Activated T-cell treated with anti-CD3 and anti-CD28 coated beads, Interleukin-2, amount 50 U/mL, for 24 hours (primary cell): Measurements from ENCODE around the gene CTAGE8.
"Not testable (repeated sequence)": the region's sequence is repeated elsewhere in the genome, so short reads cannot be mapped to it uniquely, and the experiment has no call there.

Experiments
- DNase-seq: peaks from one replicate; pipeline ENCODE4 v3.0.0-alpha.2; 2020
- H3K27ac Mint-ChIP-seq: 2 replicates; pipeline ENCODE4 v1.8.0; 2020; ENCODE audit warnings: mild to moderate bottlenecking, mixed read lengths
- H3K27me3 Mint-ChIP-seq: 2 replicates; pipeline ENCODE4 v1.8.0; 2020; ENCODE audit warnings: mixed read lengths
- H3K36me3 Mint-ChIP-seq: 2 replicates; pipeline ENCODE4 v1.8.0; 2020; ENCODE audit warnings: low read depth, mixed read lengths
- H3K4me1 Mint-ChIP-seq: 2 replicates; pipeline ENCODE4 v1.8.0; 2020; ENCODE audit warnings: low read depth, mixed read lengths
- H3K4me3 Mint-ChIP-seq: 2 replicates; pipeline ENCODE4 v1.8.0; 2020; ENCODE audit warnings: mild to moderate bottlenecking, moderate library complexity, mixed read lengths
- H3K9me3 Mint-ChIP-seq: 2 replicates; pipeline ENCODE4 v1.8.0; 2020; ENCODE audit warnings: mixed read lengths

Gene CTAGE8

GRCh38 chr7:144281981-144282380 lies 12.9 kb upstream of the CTAGE8 start:
- DNase-seq, H3K4me1 Mint-ChIP-seq, H3K4me3 Mint-ChIP-seq, H3K27me3 Mint-ChIP-seq, H3K36me3 Mint-ChIP-seq, H3K27ac Mint-ChIP-seq, H3K9me3 Mint-ChIP-seq: not testable (repeated sequence)

- H3K4me1 Mint-ChIP-seq, H3K27me3 Mint-ChIP-seq, H3K36me3 Mint-ChIP-seq, DNase-seq, H3K27ac Mint-ChIP-seq, H3K9me3 Mint-ChIP-seq, H3K4me3 Mint-ChIP-seq: not testable (repeated sequence)
Measured at GRCh38 chr7:144280010-144280409, 10.9 kb upstream of the CTAGE8 start.

- not testable (repeated sequence) for DNase-seq, H3K4me1 Mint-ChIP-seq, H3K27me3 Mint-ChIP-seq, H3K4me3 Mint-ChIP-seq, H3K27ac Mint-ChIP-seq, H3K36me3 Mint-ChIP-seq, H3K9me3 Mint-ChIP-seq
Measured at GRCh38 chr7:144275281-144275680, 6.2 kb upstream of the CTAGE8 start.

- H3K4me3 Mint-ChIP-seq, DNase-seq, H3K27ac Mint-ChIP-seq, H3K4me1 Mint-ChIP-seq, H3K9me3 Mint-ChIP-seq, H3K27me3 Mint-ChIP-seq, H3K36me3 Mint-ChIP-seq: not testable (repeated sequence)
Measured at GRCh38 chr7:144264692-144265091, 4.4 kb downstream of the CTAGE8 start, which contains the start of gene OR2A7. TSS of gene OR2A7 (minus strand) at chr7:144264792. CDS start at chr7:144259628, 5,164 bp downstream.

- not testable (repeated sequence) for H3K36me3 Mint-ChIP-seq, H3K27me3 Mint-ChIP-seq, H3K4me3 Mint-ChIP-seq, DNase-seq, H3K27ac Mint-ChIP-seq, H3K4me1 Mint-ChIP-seq, H3K9me3 Mint-ChIP-seq
Measured at GRCh38 chr7:144262128-144262527, 7.0 kb downstream of the CTAGE8 start.

- H3K9me3 Mint-ChIP-seq, H3K4me1 Mint-ChIP-seq, H3K4me3 Mint-ChIP-seq, H3K27ac Mint-ChIP-seq, H3K36me3 Mint-ChIP-seq, DNase-seq, H3K27me3 Mint-ChIP-seq: not testable (repeated sequence)
Measured at GRCh38 chr7:144259067-144259466, 10.0 kb downstream of the CTAGE8 start.

GRCh38 chr7:144256112-144256511 lies 13.0 kb downstream of the CTAGE8 start:
- no peak for DNase-seq
- H3K27ac Mint-ChIP-seq, result no peak overlapping the region
- no peaks in the 10 kb centered on the region for H3K36me3 Mint-ChIP-seq
- no peaks in the 10 kb centered on the region for H3K4me1 Mint-ChIP-seq
- no peak overlapping the region for H3K4me3 Mint-ChIP-seq
- no peaks in the 10 kb centered on the region for H3K27me3 Mint-ChIP-seq
- no peaks in the 10 kb centered on the region for H3K9me3 Mint-ChIP-seq

- Mint-ChIP-seq H3K4me3 (no peak overlapping the region), H3K36me3 (no peaks in the 10 kb centered on the region), H3K27me3 (no peaks in the 10 kb centered on the region), H3K27ac (no peak overlapping the region), H3K9me3 (no peaks in the 10 kb centered on the region), H3K4me1 (no peaks in the 10 kb centered on the region)
- no peak for DNase-seq
Measured at GRCh38 chr7:144255471-144255897, 13.6 kb downstream of the CTAGE8 start.

GRCh38 chr7:144252307-144252706 lies 16.8 kb downstream of the CTAGE8 start:
- not testable (repeated sequence) for H3K4me3 Mint-ChIP-seq, H3K27me3 Mint-ChIP-seq, H3K36me3 Mint-ChIP-seq, H3K4me1 Mint-ChIP-seq, DNase-seq, H3K27ac Mint-ChIP-seq, H3K9me3 Mint-ChIP-seq

- not testable (repeated sequence) for H3K27ac Mint-ChIP-seq, H3K4me1 Mint-ChIP-seq, H3K4me3 Mint-ChIP-seq, DNase-seq, H3K27me3 Mint-ChIP-seq, H3K36me3 Mint-ChIP-seq, H3K9me3 Mint-ChIP-seq
Measured at GRCh38 chr7:144247674-144248330, 21.3 kb downstream of the CTAGE8 start.

- H3K4me3 Mint-ChIP-seq, H3K4me1 Mint-ChIP-seq, H3K27me3 Mint-ChIP-seq, DNase-seq, H3K9me3 Mint-ChIP-seq, H3K36me3 Mint-ChIP-seq, H3K27ac Mint-ChIP-seq: not testable (repeated sequence)
Measured at GRCh38 chr7:144246967-144247366, 22.1 kb downstream of the CTAGE8 start.

- not testable (repeated sequence) for H3K4me1 Mint-ChIP-seq, H3K27me3 Mint-ChIP-seq, H3K9me3 Mint-ChIP-seq, DNase-seq, H3K27ac Mint-ChIP-seq, H3K4me3 Mint-ChIP-seq, H3K36me3 Mint-ChIP-seq
Measured at GRCh38 chr7:144245372-144245771, 23.7 kb downstream of the CTAGE8 start.

- H3K4me1 Mint-ChIP-seq, H3K9me3 Mint-ChIP-seq, H3K27ac Mint-ChIP-seq, DNase-seq, H3K36me3 Mint-ChIP-seq, H3K27me3 Mint-ChIP-seq, H3K4me3 Mint-ChIP-seq: not testable (repeated sequence)
Measured at GRCh38 chr7:144239365-144239764, 29.7 kb downstream of the CTAGE8 start, which contains the start of gene OR2A42. TSS of gene OR2A42 (minus strand) at chr7:144239605. CDS start at chr7:144232843, 6,762 bp downstream.

GRCh38 chr7:144238530-144239082 lies 30.5 kb downstream of the CTAGE8 start:
- not testable (repeated sequence) for H3K4me1 Mint-ChIP-seq, H3K27me3 Mint-ChIP-seq, H3K36me3 Mint-ChIP-seq, H3K9me3 Mint-ChIP-seq, H3K4me3 Mint-ChIP-seq, DNase-seq, H3K27ac Mint-ChIP-seq

- not testable (repeated sequence) for H3K27me3 Mint-ChIP-seq, DNase-seq, H3K27ac Mint-ChIP-seq, H3K36me3 Mint-ChIP-seq, H3K4me1 Mint-ChIP-seq, H3K4me3 Mint-ChIP-seq, H3K9me3 Mint-ChIP-seq
Measured at GRCh38 chr7:144233039-144233438, 36.0 kb downstream of the CTAGE8 start.

- H3K27me3 Mint-ChIP-seq, H3K27ac Mint-ChIP-seq, H3K9me3 Mint-ChIP-seq, DNase-seq, H3K36me3 Mint-ChIP-seq, H3K4me3 Mint-ChIP-seq, H3K4me1 Mint-ChIP-seq: not testable (repeated sequence)
Measured at GRCh38 chr7:144231027-144231426, 38.1 kb downstream of the CTAGE8 start.
